HepG2 (cell line): ENCODE measurements around the gene STK11. TPM values are rescaled to one million over a fixed set of nuclear protein-coding genes. Genes with fewer than 3 reads are reported as not detected.

Source experiments
- ATAC-seq: fragments of 200-7000 bp; cut with Tn5 transposase; 3 replicates; pipeline ENCODE4 v1.9.1; 2020; ENCODE audit warnings: mild to moderate bottlenecking, moderate library complexity
- BruUV-seq: library from RNA; stranded (reverse); fragments of 400-500 nt; replicated peaks from 2 replicates; lab custom pipeline; 2021; lab: Mats Ljungman, UMichigan
- CTCF ChIA-PET: fragments of 300-600 bp; formaldehyde crosslinking; extraction: SDS; loops from one replicate; lab custom pipeline; 2021; ENCODE audit warnings: low total read pairs, inconsistent platforms, low intra/inter-chr PET ratio; lab: Yijun Ruan, JAX
- POLR2A ChIA-PET: fragments of 350-600 bp; sonication (Branson Sonifier 250); formaldehyde crosslinking; loops from one replicate; lab custom pipeline; 2020; ENCODE audit warnings: antibody characterized with exemption, inconsistent platforms; lab: Yijun Ruan, JAX
- DNase-seq: peaks from one replicate; pipeline ENCODE4 v3.0.0-alpha.2; 2015; ENCODE audit warnings: low spot score
- FAIRE-seq: peaks from 3 replicates; lab custom pipeline; 2011; peaks lifted over from hg19 to GRCh38; lab: Jason Lieb, UNC
- H2AFZ ChIP-seq: one replicate; pipeline ENCODE4 v1.6.1; 2011; ENCODE audit warnings: low read length, inconsistent platforms
- H3K27ac ChIP-seq: fragments of 300-600 bp; 3 replicates; pipeline ENCODE4 v1.8.0; 2011; ENCODE audit warnings: mixed run types, mild to moderate bottlenecking, mixed read lengths, low read length, inconsistent platforms; ENCODE audit not compliant: insufficient read depth; ENCODE audit errors: extremely low read length
- H3K27me3 ChIP-seq, 2 experiments: fragments of 200-600 bp in 1 of 2; 2 replicates in 1 of 2; 3 replicates in 1 of 2; pipeline versions ENCODE4 v1.6.0 to v1.8.0; 2011; ENCODE audit warnings: low read length in 2 of 2, mild to moderate bottlenecking in 2 of 2, moderate library complexity in 2 of 2, inconsistent platforms in 1 of 2; ENCODE audit not compliant: insufficient read depth in 2 of 2, control insufficient read depth in 1 of 2
- H3K36me3 ChIP-seq, 2 experiments: fragments of 200-600 bp in 1 of 2; replicated peaks in 1 of 2; 2 replicates in 1 of 2; 3 replicates in 1 of 2; pipeline versions ENCODE4 v1.5.1 to v1.8.0; 2011; ENCODE audit warnings: low read length in 2 of 2, inconsistent platforms in 1 of 2; ENCODE audit not compliant: insufficient read depth in 2 of 2, control insufficient read depth in 1 of 2
- H3K4me1 ChIP-seq: 2 replicates; pipeline ENCODE4 v1.5.1; 2012; ENCODE audit warnings: low read length, inconsistent platforms; ENCODE audit not compliant: insufficient read depth
- H3K4me2 ChIP-seq: 2 replicates; pipeline ENCODE4 v1.6.0; 2011; ENCODE audit warnings: low read depth, low read length, inconsistent platforms
- H3K4me3 ChIP-seq, 3 experiments: fragments of 200-600 bp in 1 of 3; sonication (generic), shearing (Covaris generic) in 1 of 3; replicated peaks in 1 of 3; 2 replicates each; pipeline ENCODE4 v1.5.1; 2011 to 2016; ENCODE audit warnings: low read length in 3 of 3, inconsistent platforms in 2 of 3, low read depth in 2 of 3, mild to moderate bottlenecking in 2 of 3, control low read depth in 1 of 3, mixed read lengths in 1 of 3; ENCODE audit not compliant: insufficient read depth in 1 of 3
- H3K79me2 ChIP-seq: one replicate; pipeline ENCODE4 v1.6.1; 2011; ENCODE audit warnings: low read length, inconsistent platforms; ENCODE audit not compliant: insufficient read depth
- H3K9ac ChIP-seq: 2 replicates; pipeline ENCODE4 v1.6.0; 2011; ENCODE audit warnings: mild to moderate bottlenecking, low read depth, low read length, inconsistent platforms; ENCODE audit not compliant: insufficient read depth
- H3K9me3 ChIP-seq: 2 replicates; pipeline ENCODE4 v1.5.1; 2012; ENCODE audit warnings: mild to moderate bottlenecking, low read length
- H4K20me1 ChIP-seq: 2 replicates; pipeline ENCODE4 v1.6.0; 2011; ENCODE audit warnings: inconsistent platforms, mild to moderate bottlenecking, low read length, moderate library complexity; ENCODE audit not compliant: insufficient read depth
- AGO2 ChIP-seq: fragments of 200-400 bp; formaldehyde crosslinking; optimal IDR thresholded peaks from 2 replicates; pipeline ENCODE3; 2017; ENCODE audit warnings: mild to moderate bottlenecking, low read depth, low read length, moderate library complexity
- ARID4A ChIP-seq: sonication (generic); formaldehyde crosslinking; IDR thresholded peaks from 2 replicates; pipeline ENCODE4 v1.5.0; 2020; ENCODE audit warnings: mild to moderate bottlenecking, missing genetic modification reagents, borderline replicate concordance
- ASH2L ChIP-seq: fragments of 300-600, 200-600 bp; sonication (generic); IDR thresholded peaks from 2 replicates; pipeline ENCODE4 v1.7.0; 2017; ENCODE audit warnings: low read depth, mild to moderate bottlenecking, moderate library complexity, mixed read lengths, low read length; ENCODE audit not compliant: insufficient read length
- HBP1 ChIP-seq: IDR thresholded peaks from 2 replicates; pipeline ENCODE4 v1.6.1; 2016; ENCODE audit warnings: low read depth, control low read depth
- PHF8 ChIP-seq: sonication (generic); formaldehyde crosslinking; IDR thresholded peaks from 2 replicates; pipeline ENCODE4 v1.5.0; 2020; ENCODE audit warnings: missing genetic modification reagents
- PTBP1 ChIP-seq: fragments of 200-400 bp; formaldehyde crosslinking; IDR thresholded peaks from 2 replicates; pipeline ENCODE4 v1.6.1; 2018; ENCODE audit warnings: low read length, low read depth; ENCODE audit not compliant: poor library complexity, severe bottlenecking
- RFX1 ChIP-seq: fragments of 450-650 bp; IDR thresholded peaks from 2 replicates; pipeline ENCODE4 v1.6.1; 2017
- SCMH1 ChIP-seq: sonication (generic); formaldehyde crosslinking; IDR thresholded peaks from 2 replicates; pipeline ENCODE4 v1.9.0; 2021; ENCODE audit warnings: missing genetic modification reagents, mild to moderate bottlenecking, borderline replicate concordance
- SKI ChIP-seq: fragments of 450-650 bp; IDR thresholded peaks from one replicate; pipeline ENCODE4 v1.6.1; 2018; ENCODE audit warnings: mild to moderate bottlenecking; ENCODE audit not compliant: partially characterized antibody
- ZBTB10 ChIP-seq: sonication (generic); formaldehyde crosslinking; IDR thresholded peaks from 2 replicates; pipeline ENCODE4 v1.4.0; 2020; ENCODE audit warnings: missing genetic modification reagents, borderline replicate concordance
- ZBTB14 ChIP-seq: sonication (generic); formaldehyde crosslinking; IDR thresholded peaks from 2 replicates; pipeline ENCODE4 v1.4.0; 2020; ENCODE audit warnings: missing genetic modification reagents
- ZBTB7A ChIP-seq: sonication (generic); formaldehyde crosslinking; IDR thresholded peaks from 2 replicates; pipeline ENCODE4 v1.8.0; 2022; ENCODE audit warnings: mild to moderate bottlenecking, missing genetic modification reagents
- ZFP1 ChIP-seq: IDR thresholded peaks from 2 replicates; pipeline ENCODE4 v1.6.1; 2016
- ZMAT3 ChIP-seq: sonication (generic); formaldehyde crosslinking; conservative IDR thresholded peaks from 2 replicates; pipeline ENCODE4 v1.7.0; 2021; ENCODE audit warnings: missing genetic modification reagents
- ZSCAN12 ChIP-seq: sonication (generic); formaldehyde crosslinking; IDR thresholded peaks from 2 replicates; pipeline ENCODE4 v1.9.0; 2021; ENCODE audit warnings: mild to moderate bottlenecking, missing genetic modification reagents
- WGBS: methylation state at CpG from one replicate; pipeline ENCODE4 v1.1.6; 2017; ENCODE audit warnings: low lambda C conversion rate; 5-methylcytosine and 5-hydroxymethylcytosine counted together
- in situ Hi-C: cut with HindIII; loops from 2 replicates; pipeline ENCODE4 v1.10.0; 2017; ENCODE audit warnings: low pct_unique_long_range_greater_than_20kb; ENCODE audit not compliant: extremely low pct_ligation_motif_present
- intact Hi-C: fragments of 100-400 bp; cut with micrococcal nuclease; formaldehyde crosslinking; loops from one replicate; pipeline ENCODE4 v1.10.0; 2022; ENCODE audit not compliant: unreplicated experiment
- polyA plus RNA-seq, 8 experiments: library from polyadenylated mRNA; depleted of rRNA in 3 of 8; stranded (reverse) in 7 of 8; unstranded in 1 of 8; fragments of >200 nt; fragmentation: Illumina TruSeq in 4 of 8; extraction: Trizol in 4 of 8; gene quantifications; 2 replicates each; pipeline versions ENCODE4 v1.2.1 to v1.2.3, GENCODE V29; 2011 to 2016; ENCODE audit warnings: low read depth in 4 of 8, missing spikeins in 1 of 8, mixed read lengths in 1 of 8; ENCODE audit not compliant: insufficient read depth in 1 of 8
- total RNA-seq, 5 experiments: library from RNA; depleted of rRNA; stranded (reverse); fragments of >200 nt; fragmentation: Illumina TruSeq; extraction: Trizol; gene quantifications; 2 replicates each; pipeline ENCODE4 v1.2.3, GENCODE V29; 2016; ENCODE audit warnings: low read depth in 1 of 5

Gene STK11
- total and polyA plus RNA-seq, 2 of the 13 experiments (the other 11 are each of a cell fraction or from before 2014, with no cell fraction given), result 27.5 to 43.6 TPM

- H3K4me1 ChIP-seq, result peaks cover 52% of the 10 kb centered on the region
- H4K20me1 ChIP-seq, result peaks cover 30% of the 10 kb centered on the region; the same call in 1 of the 2 replicates
- intact Hi-C loops (no loop called here), in situ Hi-C loops (no loop called here)
- FAIRE-seq, result no peak
- H3K9ac ChIP-seq, result peak overlapping the region; percentile 92
- BruUV-seq, result no TSS peak
- no peak overlapping the region for H2AFZ ChIP-seq
- POLR2A ChIA-PET, result interaction anchor here (13.7 kb wide), 1 partner anchor 15 kb away, joined by 668 read pairs; the partner anchor contains the start of gene CIRBP
- no peaks in the 10 kb centered on the region; a peak in 1 of 5 replicates for H3K27me3 ChIP-seq
- no peak for ATAC-seq
- H3K9me3 ChIP-seq, result no peaks in the 10 kb centered on the region
- WGBS, result 0% methylated on average over 2 of the region's 67 CpGs
- peaks cover 8 to 20% of the 10 kb centered on the region in 2 experiments for H3K36me3 ChIP-seq
- CTCF ChIA-PET, result no interaction called here
- H3K4me2 ChIP-seq, result peak overlapping the region; percentile 58
- peaks cover 31% of the 10 kb centered on the region for H3K79me2 ChIP-seq
- H3K27ac ChIP-seq, result peak overlapping the region; percentile 94
- peak overlapping the region; percentile 86 to 90 (median 88) for H3K4me3 ChIP-seq
- DNase-seq, result no peak
- peak; percentile 53 for TF ChIP-seq ASH2L
- TF ChIP-seq ZBTB10 (CRISPR knock-in tag), result 0 out of 2 replicates have a peak, but pooled peaks have one; percentile 0
- TF ChIP-seq AGO2, result peak; percentile 98
- 0 out of 2 replicates have a peak, but pooled peaks have one; percentile 11 for TF ChIP-seq ARID4A (CRISPR knock-in tag)
- no peak for TF ChIP-seq ZFP1 (CRISPR knock-in tag)
- TF ChIP-seq ZBTB14 (CRISPR knock-in tag), result 0 out of 2 replicates have a peak, but pooled peaks have one; percentile 7
- no peak for TF ChIP-seq SCMH1 (CRISPR knock-in tag)
- TF ChIP-seq PHF8 (CRISPR knock-in tag), result 0 out of 2 replicates have a peak, but pooled peaks have one; percentile 10
- TF ChIP-seq HBP1 (CRISPR knock-in tag), result no peak
- TF ChIP-seq SKI, result peak; percentile 35
- no peak for TF ChIP-seq ZBTB7A (CRISPR knock-in tag)
- TF ChIP-seq RFX1, result no peak
- TF ChIP-seq ZSCAN12 (CRISPR knock-in tag), result no peak
- TF ChIP-seq ZMAT3 (CRISPR knock-in tag), result 0 out of 2 replicates have a peak, but pooled peaks have one; percentile 14
- peak; percentile 29 for TF ChIP-seq PTBP1
Measured at GRCh38 chr19:1249990-1250436, 44.4 kb downstream of the STK11 start.
